Activated CD4-positive, CD25-positive, alpha-beta regulatory T cell treated with anti-CD3 and anti-CD28 coated beads, Interleukin-2, amount 50 U/mL, for 24 hours (primary cell): ENCODE measurements around the gene STK24.

Experiments used
- ATAC-seq, 2 donors: fragments of 150-1000 bp; cut with Tn5 transposase; one replicate each; pipeline ENCODE4 v1.10.0; 2021; ENCODE audit warnings: mild to moderate bottlenecking in 1 of 2, moderate library complexity in 1 of 2

Gene STK24

GRCh38 chr13:98467263-98467985 lies 109.5 kb downstream of the STK24 start:
- no peak for ATAC-seq

GRCh38 chr13:98466634-98467236 lies 110.2 kb downstream of the STK24 start:
- ATAC-seq: peak; percentile 73 to 85

GRCh38 chr13:98462946-98463345 lies 114.0 kb downstream of the STK24 start:
- no peak for ATAC-seq

- ATAC-seq: no peak
These were observed 114.5 kb downstream of the STK24 start for GRCh38 chr13:98462241-98462882.

GRCh38 chr13:98461486-98462240 lies 115.2 kb downstream of the STK24 start:
- ATAC-seq: no peak

- ATAC-seq: no peak
These were observed 116.4 kb downstream of the STK24 start for GRCh38 chr13:98460516-98460915.

- no peak for ATAC-seq
These were observed 117.1 kb downstream of the STK24 start for GRCh38 chr13:98459721-98460370.

- ATAC-seq: no peak
These were observed 117.7 kb downstream of the STK24 start for GRCh38 chr13:98459171-98459681.

- ATAC-seq: no peak
These were observed 118.5 kb downstream of the STK24 start for GRCh38 chr13:98458431-98458830.

GRCh38 chr13:98457053-98457452 lies 119.9 kb downstream of the STK24 start:
- no peak for ATAC-seq

- ATAC-seq: no peak
These were observed 120.5 kb downstream of the STK24 start for GRCh38 chr13:98456413-98456845.

- ATAC-seq: no peak
These were observed 122.5 kb downstream of the STK24 start for GRCh38 chr13:98454389-98454881.

- no peak for ATAC-seq
These were observed 123.8 kb downstream of the STK24 start for GRCh38 chr13:98452851-98453843.

GRCh38 chr13:98451676-98452470 lies 125.0 kb downstream of the STK24 start:
- no peak for ATAC-seq

- peak; percentile 38 to 40 for ATAC-seq
These were observed 126.3 kb downstream of the STK24 start for GRCh38 chr13:98450539-98451111.

GRCh38 chr13:98450026-98450425 lies 126.9 kb downstream of the STK24 start:
- no peak for ATAC-seq

GRCh38 chr13:98449273-98449672 lies 127.6 kb downstream of the STK24 start:
- ATAC-seq: no peak

- ATAC-seq: no peak
These were observed 128.3 kb downstream of the STK24 start for GRCh38 chr13:98448642-98448928.

GRCh38 chr13:98447881-98448641 lies 128.8 kb downstream of the STK24 start:
- no peak for ATAC-seq
